Daoy (cell line): Measurements from ENCODE around the gene NAALADL2. TPM values are rescaled to one million over a fixed set of nuclear protein-coding genes. Genes with fewer than 3 reads are reported as not detected.

Experiments used
- DNase-seq: peaks from one replicate; pipeline ENCODE4 v3.0.0-alpha.2; 2015; ENCODE audit warnings: low read depth
- total RNA-seq: library from RNA; depleted of rRNA; stranded (reverse); fragments of >200 nt; shearing (Covaris generic); gene quantifications from 2 replicates; pipeline ENCODE4 v1.2.3, GENCODE V29; 2014

Gene NAALADL2
- total RNA-seq, 1 experiment from 2014 or later: 1.5 TPM

GRCh38 chr3:175307642-175308041 lies 448.5 kb downstream of the NAALADL2 start:
- no peak for DNase-seq

GRCh38 chr3:175308097-175308496 lies 449.0 kb downstream of the NAALADL2 start:
- no peak for DNase-seq

GRCh38 chr3:175310046-175310445 lies 450.9 kb downstream of the NAALADL2 start:
- no peak for DNase-seq

- DNase-seq: no peak
These were observed 452.3 kb downstream of the NAALADL2 start for GRCh38 chr3:175311404-175311803.

- DNase-seq: no peak
These were observed 452.8 kb downstream of the NAALADL2 start for GRCh38 chr3:175311946-175312345.

- DNase-seq: no peak
These were observed 453.7 kb downstream of the NAALADL2 start for GRCh38 chr3:175312791-175313190.

GRCh38 chr3:175316799-175317198 lies 457.7 kb downstream of the NAALADL2 start:
- DNase-seq: no peak

- DNase-seq: no peak
These were observed 466.3 kb downstream of the NAALADL2 start for GRCh38 chr3:175325440-175325839.

- DNase-seq: no peak
These were observed 466.9 kb downstream of the NAALADL2 start for GRCh38 chr3:175326041-175326440.

- DNase-seq: no peak
These were observed 470.2 kb downstream of the NAALADL2 start for GRCh38 chr3:175329373-175329772.

- no peak for DNase-seq
These were observed 476.1 kb downstream of the NAALADL2 start for GRCh38 chr3:175335229-175335628.

GRCh38 chr3:175336406-175337133 lies 477.4 kb downstream of the NAALADL2 start:
- DNase-seq: no peak

GRCh38 chr3:175337631-175338030 lies 478.5 kb downstream of the NAALADL2 start:
- no peak for DNase-seq

GRCh38 chr3:175338775-175339535 lies 479.8 kb downstream of the NAALADL2 start:
- peak; percentile 68 for DNase-seq

GRCh38 chr3:175340338-175341015 lies 481.3 kb downstream of the NAALADL2 start:
- no peak for DNase-seq

- DNase-seq: peak; percentile 6
These were observed 483.1 kb downstream of the NAALADL2 start for GRCh38 chr3:175342196-175342595.

GRCh38 chr3:175343946-175344345 lies 484.8 kb downstream of the NAALADL2 start:
- DNase-seq: no peak

GRCh38 chr3:175346573-175347356 lies 487.6 kb downstream of the NAALADL2 start:
- peak; percentile 91 for DNase-seq

- DNase-seq: no peak
These were observed 490.0 kb downstream of the NAALADL2 start for GRCh38 chr3:175349168-175349567.

GRCh38 chr3:175355801-175356335 lies 496.7 kb downstream of the NAALADL2 start:
- no peak for DNase-seq

GRCh38 chr3:175356899-175357324 lies 497.8 kb downstream of the NAALADL2 start:
- DNase-seq: no peak
